IMR-90 (cell line): ENCODE measurements around the gene APOOL. TPM values are rescaled to one million over a fixed set of nuclear protein-coding genes. Genes with fewer than 3 reads are reported as not detected.

Experiments
- ATAC-seq: fragments of 200-7000 bp; cut with Tn5 transposase; 2 replicates; pipeline ENCODE4 v1.9.1; 2020; ENCODE audit warnings: low read depth, mild to moderate bottlenecking, moderate library complexity
- BruUV-seq: library from RNA; stranded (reverse); fragments of 400-500 nt; replicated peaks from 2 replicates; lab custom pipeline; 2021; lab: Mats Ljungman, UMichigan
- CTCF ChIA-PET: fragments of 300-600 bp; formaldehyde crosslinking; extraction: SDS; loops from one replicate; lab custom pipeline; 2021; ENCODE audit warnings: antibody characterized with exemption; lab: Yijun Ruan, JAX
- POLR2A ChIA-PET: fragments of 300-600 bp; sonication (Branson Sonifier 250); formaldehyde crosslinking; loops from one replicate; lab custom pipeline; 2022; ENCODE audit warnings: antibody characterized with exemption; ENCODE audit not compliant: unreplicated experiment; lab: Charles Lee
- DNase-seq: peaks from one replicate; pipeline ENCODE4 v3.0.0; 2013
- H2AFZ ChIP-seq: replicated peaks from 2 replicates; pipeline ENCODE3; 2013; ENCODE audit warnings: low read length, mild to moderate bottlenecking; ENCODE audit not compliant: poor library complexity
- H2AK5ac ChIP-seq: 2 replicates; pipeline ENCODE4 v1.6.1; 2013; ENCODE audit warnings: low read depth, low read length, inconsistent platforms
- H2AK9ac ChIP-seq: replicated peaks from 2 replicates; pipeline ENCODE3; 2013; ENCODE audit warnings: mild to moderate bottlenecking, low read depth, low read length, moderate library complexity; ENCODE audit not compliant: poor library complexity
- H2BK120ac ChIP-seq: 2 replicates; pipeline ENCODE4 v1.6.1; 2013; ENCODE audit warnings: low read depth, low read length, inconsistent platforms
- H2BK15ac ChIP-seq: 3 replicates; pipeline ENCODE4 v1.6.1; 2013; ENCODE audit warnings: low read depth, low read length, inconsistent platforms
- H2BK20ac ChIP-seq: 2 replicates; pipeline ENCODE4 v1.6.1; 2013; ENCODE audit warnings: low read depth, mild to moderate bottlenecking, inconsistent platforms, low read length, moderate library complexity
- H2BK5ac ChIP-seq: 2 replicates; pipeline ENCODE4 v1.6.1; 2013; ENCODE audit warnings: mild to moderate bottlenecking, low read depth, low read length, inconsistent platforms; ENCODE audit not compliant: poor library complexity, severe bottlenecking
- H3K14ac ChIP-seq: replicated peaks from 2 replicates; pipeline ENCODE4 v1.6.1; 2013; ENCODE audit warnings: low read depth, low read length, inconsistent platforms
- H3K18ac ChIP-seq: 2 replicates; pipeline ENCODE4 v1.6.1; 2013; ENCODE audit warnings: low read depth, low read length, control low read depth
- H3K23ac ChIP-seq: 2 replicates; pipeline ENCODE4 v1.6.1; 2013; ENCODE audit warnings: low read depth, low read length, inconsistent platforms
- H3K27ac ChIP-seq: 2 replicates; pipeline ENCODE4 v1.5.1; 2013; ENCODE audit warnings: mild to moderate bottlenecking, control low read depth, low read length; ENCODE audit not compliant: insufficient read depth
- H3K27me3 ChIP-seq: 2 replicates; pipeline ENCODE4 v1.6.1; 2013; ENCODE audit warnings: low read length; ENCODE audit not compliant: control insufficient read depth, insufficient read depth
- H3K36me3 ChIP-seq: 2 replicates; pipeline ENCODE4 v1.6.1; 2013; ENCODE audit warnings: low read length, mixed read lengths; ENCODE audit not compliant: control insufficient read depth, insufficient read depth
- H3K4ac ChIP-seq: 2 replicates; pipeline ENCODE4 v1.6.1; 2013; ENCODE audit warnings: low read depth, low read length, inconsistent platforms
- H3K4me1 ChIP-seq: 2 replicates; pipeline ENCODE4 v1.6.1; 2013; ENCODE audit warnings: low read length, mixed read lengths; ENCODE audit not compliant: control insufficient read depth, insufficient read depth
- H3K4me2 ChIP-seq: 2 replicates; pipeline ENCODE4 v1.6.1; 2013; ENCODE audit warnings: low read depth, mild to moderate bottlenecking, control low read depth, low read length, moderate library complexity
- H3K4me3 ChIP-seq: 2 replicates; pipeline ENCODE4 v1.5.1; 2013; ENCODE audit warnings: low read depth, mild to moderate bottlenecking, control low read depth, low read length, moderate library complexity; ENCODE audit not compliant: insufficient read depth
- H3K56ac ChIP-seq: 2 replicates; pipeline ENCODE4 v1.6.1; 2013; ENCODE audit warnings: low read length, inconsistent platforms; ENCODE audit not compliant: insufficient read depth; ENCODE audit errors: extremely low read depth
- H3K79me1 ChIP-seq, 2 experiments: 2 replicates each; pipeline ENCODE4 v1.6.1; 2013; ENCODE audit warnings: low read length in 2 of 2, inconsistent platforms in 1 of 2, low read depth in 1 of 2
- H3K9ac ChIP-seq: 2 replicates; pipeline ENCODE4 v1.6.1; 2013; ENCODE audit warnings: low read depth, low read length, control low read depth
- H3K9me1 ChIP-seq: 2 replicates; pipeline ENCODE4 v1.6.1; 2013; ENCODE audit warnings: low read length, inconsistent platforms; ENCODE audit not compliant: insufficient read depth
- H3K9me3 ChIP-seq: 2 replicates; pipeline ENCODE4 v1.6.1; 2013; ENCODE audit warnings: low read length; ENCODE audit not compliant: control insufficient read depth, insufficient read depth
- H4K20me1 ChIP-seq: 2 replicates; pipeline ENCODE4 v1.6.1; 2013; ENCODE audit warnings: low read length, inconsistent platforms; ENCODE audit not compliant: insufficient read depth
- H4K5ac ChIP-seq: 2 replicates; pipeline ENCODE4 v1.6.1; 2013; ENCODE audit warnings: mild to moderate bottlenecking, low read depth, low read length, control low read depth
- H4K8ac ChIP-seq, 2 experiments: 2 replicates each; pipeline ENCODE4 v1.6.1; 2013; ENCODE audit warnings: low read depth in 2 of 2, low read length in 2 of 2, control low read depth in 1 of 2, inconsistent platforms in 1 of 2
- H4K91ac ChIP-seq: 2 replicates; pipeline ENCODE4 v1.6.1; 2013; ENCODE audit warnings: low read depth, low read length, inconsistent platforms; ENCODE audit not compliant: insufficient read depth
- MAZ ChIP-seq: IDR thresholded peaks from 2 replicates; pipeline ENCODE4 v1.6.1; 2012; ENCODE audit warnings: low read depth, mild to moderate bottlenecking, low read length, improper control_type of control experiment, moderate library complexity, borderline replicate concordance
- RCOR1 ChIP-seq: IDR thresholded peaks from 2 replicates; pipeline ENCODE4 v1.6.1; 2012; ENCODE audit warnings: mild to moderate bottlenecking, low read length, improper control_type of control experiment; ENCODE audit not compliant: insufficient replicate concordance
- SMC3 ChIP-seq: fragments of 150-350 bp; IDR thresholded peaks from 2 replicates; pipeline ENCODE4 v1.6.1; 2016; ENCODE audit warnings: low read depth, mild to moderate bottlenecking, antibody characterized with exemption, low read length, moderate library complexity
- dilution Hi-C: fragments of 300-500 bp; cut with HindIII; formaldehyde crosslinking; loops from one replicate; pipeline ENCODE4 v1.14.3; 2018; ENCODE audit warnings: low sequenced_read_pairs; ENCODE audit not compliant: unreplicated experiment
- in situ Hi-C: fragments of 300-500 bp; cut with MboI; formaldehyde crosslinking; loops from 3 replicates; pipeline ENCODE4 v1.14.3; 2019; ENCODE audit warnings: low sequenced_read_pairs, inconsistent platforms, mixed read lengths
- intact Hi-C: fragments of 100-400 bp; cut with micrococcal nuclease; formaldehyde crosslinking; loops from 2 replicates; pipeline ENCODE4 v1.10.0; 2022
- polyA plus RNA-seq, 3 experiments: library from polyadenylated mRNA; depleted of rRNA; stranded (reverse); fragments of >200 nt; gene quantifications; 2 replicates each; pipeline ENCODE4 v1.2.3, GENCODE V29; 2012; ENCODE audit warnings: low replicate concordance in 1 of 3
- total RNA-seq: library from RNA; depleted of rRNA; stranded (reverse); fragments of >200 nt; gene quantifications from 2 replicates; pipeline ENCODE4 v1.2.3, GENCODE V29; 2012

The APOOL gene
- total and polyA plus RNA-seq, 2 of the 4 experiments (the other 2 are of a cell fraction) = 4.6 to 9.7 TPM

- dilution Hi-C loops (no loop called here), intact Hi-C loops (no loop called here), in situ Hi-C loops (no loop called here)
- Histone ChIP-seq H3K9ac (no peak overlapping the region), H4K20me1 (no peaks in the 10 kb centered on the region), H2AK5ac (no peak overlapping the region), H3K4ac (no peak overlapping the region), H2AFZ (no peak overlapping the region), H3K27me3 (no peaks in the 10 kb centered on the region), H3K9me3 (no peaks in the 10 kb centered on the region), H3K79me1 (no peaks in the 10 kb centered on the region), H3K23ac (no peak overlapping the region), H3K14ac (no peak overlapping the region), H3K56ac (no peak overlapping the region), H2AK9ac (no peak overlapping the region), H4K5ac (no peak overlapping the region), H4K91ac (no peak overlapping the region), H2BK120ac (no peak overlapping the region), H4K8ac (no peak overlapping the region), H3K36me3 (no peaks in the 10 kb centered on the region), H3K4me2 (no peak overlapping the region), H2BK5ac (no peak overlapping the region), H2BK20ac (no peak overlapping the region), H3K4me1 (no peaks in the 10 kb centered on the region), H3K27ac (no peak overlapping the region), H2BK15ac (no peak overlapping the region), H3K9me1 (no peaks in the 10 kb centered on the region), H3K18ac (no peak overlapping the region), H3K4me3 (no peak overlapping the region)
- no peak for DNase-seq
- CTCF ChIA-PET = no interaction called here
- TF ChIP-seq RCOR1 (no peak), MAZ (no peak), SMC3 (no peak)
- BruUV-seq = no TSS peak
- no peak for ATAC-seq
- POLR2A ChIA-PET = no interaction called here
These were observed 132.7 kb downstream of the APOOL start for GRCh38 chrX:85136409-85136808.
